ENCODE measurements around the gene ASXL1. TPM values are rescaled to one million over a fixed set of nuclear protein-coding genes. Genes with fewer than 3 reads are reported as not detected.
A peak's percentile ranks its signal among the peaks of the same experiment; 100 is the strongest.

ASXL1 gene
- total and polyA plus RNA-seq, 3 experiments from 2014 or later, result 19.8 to 133 (median 131) TPM

DNA sequence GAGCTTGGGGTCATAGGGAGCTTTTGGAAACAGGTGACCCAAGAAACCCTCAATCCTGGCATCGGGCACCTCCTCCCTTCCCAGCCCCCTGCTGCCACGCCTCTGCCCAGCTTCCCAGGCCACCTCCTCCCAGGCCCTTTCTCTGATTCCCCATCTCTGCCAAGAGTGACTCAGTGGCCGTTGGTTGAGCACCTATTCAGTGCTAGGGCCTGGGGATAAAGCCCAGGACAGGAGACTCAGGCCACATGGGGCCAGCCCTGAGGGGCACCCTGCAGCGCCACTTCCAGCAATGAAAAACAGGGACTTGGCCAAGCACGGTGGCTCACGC is 110.1 kb downstream of the ASXL1 start:
- H3K9me3 ChIP-seq (ENCODE audit: low read length), result no peaks in the 10 kb centered on the region
- ChIA-PET POLR2A (no interaction called here), CTCF (interaction anchor here (0.9 kb wide), 1 partner anchor 41 kb away, joined by 3 read pairs; no protein-coding TSS in a partner anchor)
- peaks cover 0 to 35% (median 0%) of the 10 kb centered on the region in 3 donors for H3K36me3 Mint-ChIP-seq
- no peak overlapping the region for H3K27ac ChIP-seq (ENCODE audit: low read depth, low read length)
- no peak overlapping the region for H3K4me3 ChIP-seq (ENCODE audit: low read length)
- H3K4me1 ChIP-seq (ENCODE audit: insufficient read depth, low read length), result no peaks in the 10 kb centered on the region
- no peak for DNase-seq
- H3K36me3 ChIP-seq (ENCODE audit: insufficient read depth, low read length), result peaks cover 9% of the 10 kb centered on the region
- H3K4me3 Mint-ChIP-seq, result peak overlapping the region in 1 of 7 donors; percentile 54
- H3K9me3 Mint-ChIP-seq, result no peaks in the 10 kb centered on the region
- H3K4me1 Mint-ChIP-seq, result peaks cover 0 to 20% (median 6%) of the 10 kb centered on the region in 3 donors
- H3K27ac Mint-ChIP-seq, result peak overlapping the region in 2 of 8 donors; percentile 61 to 65
- H3K27me3 ChIP-seq (ENCODE audit: insufficient read depth, low read length, poor library complexity, severe bottlenecking), result no peaks in the 10 kb centered on the region
- no peaks in the 10 kb centered on the region for H3K27me3 Mint-ChIP-seq

GRCh38 chr20:32468860-32469259 is 110.7 kb downstream of the ASXL1 start:
- no peak for DNase-seq
- Mint-ChIP-seq H3K27me3 (no peaks in the 10 kb centered on the region), H3K4me3 (no peak overlapping the region), H3K27ac (peak overlapping the region in 3 of 8 donors; percentile 34 to 91 (median 47)), H3K36me3 (peaks cover 0 to 37% (median 0%) of the 10 kb centered on the region in 3 donors), H3K9me3 (no peaks in the 10 kb centered on the region), H3K4me1 (peaks cover 0 to 23% (median 6%) of the 10 kb centered on the region in 3 donors)
- Histone ChIP-seq H3K27me3 (ENCODE audit: insufficient read depth, low read length, poor library complexity, severe bottlenecking) (no peaks in the 10 kb centered on the region), H3K4me1 (ENCODE audit: insufficient read depth, low read length) (no peaks in the 10 kb centered on the region), H3K9me3 (ENCODE audit: low read length) (no peaks in the 10 kb centered on the region), H3K36me3 (ENCODE audit: insufficient read depth, low read length) (peaks cover 9% of the 10 kb centered on the region), H3K27ac (ENCODE audit: low read depth, low read length) (no peak overlapping the region), H3K4me3 (ENCODE audit: low read length) (no peak overlapping the region)
- POLR2A ChIA-PET, result no interaction called here
- CTCF ChIA-PET, result no interaction called here

DNA sequence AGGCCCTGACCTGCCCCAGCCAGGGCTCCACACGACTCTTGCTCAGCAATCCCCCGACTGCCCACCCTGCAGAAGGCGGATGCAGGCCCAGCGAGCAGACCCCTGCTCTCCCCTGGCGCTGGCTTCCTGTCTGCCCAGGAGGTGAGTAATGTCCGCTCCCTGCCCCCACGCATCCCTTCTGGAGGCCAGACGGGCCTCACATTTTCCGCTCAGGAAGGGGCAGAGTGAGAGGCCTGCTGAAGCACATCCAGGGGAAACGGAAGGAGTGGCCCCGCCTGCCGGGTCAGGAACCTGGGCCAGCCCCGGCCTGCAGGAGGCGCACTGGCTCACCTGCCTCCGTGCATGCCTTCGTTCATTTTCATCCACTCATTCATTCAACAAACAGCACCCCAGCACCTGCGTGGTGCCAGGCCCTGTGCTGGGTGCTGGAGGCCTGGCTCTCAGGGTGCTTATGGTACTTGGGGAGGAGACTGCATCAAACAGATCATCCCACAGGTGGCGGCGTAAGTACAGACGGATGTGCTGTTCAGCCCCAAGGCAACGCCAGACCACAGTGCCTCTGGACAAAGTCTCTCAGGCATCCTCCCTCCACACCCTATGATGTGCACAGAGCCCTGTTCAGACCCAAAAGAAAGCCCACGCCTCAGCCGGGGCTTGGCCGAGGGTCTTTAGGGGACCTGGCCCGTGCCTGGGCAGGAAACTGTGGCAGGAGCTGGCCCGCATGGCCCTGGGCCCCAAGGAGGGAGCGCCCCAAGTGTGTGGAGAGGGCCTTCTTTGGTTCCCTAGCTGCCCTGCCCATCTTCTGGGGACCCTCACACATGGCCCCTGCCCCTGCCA is 112.1 kb downstream of the ASXL1 start:
- peak in 1 of 5 donors; percentile 24 for DNase-seq
- H3K9me3 Mint-ChIP-seq, result no peaks in the 10 kb centered on the region
- peak overlapping the region in 4 of 8 donors; percentile 18 to 73 (median 40) for H3K27ac Mint-ChIP-seq
- ChIA-PET POLR2A (no interaction called here), CTCF (interaction anchor here (1.9 kb wide), 1 partner anchor 69 kb away, joined by 4 read pairs; no protein-coding TSS in a partner anchor)
- peaks cover 0 to 21% (median 4%) of the 10 kb centered on the region in 3 donors for H3K4me1 Mint-ChIP-seq
- no peak overlapping the region for H3K4me3 Mint-ChIP-seq
- H3K27me3 Mint-ChIP-seq, result no peaks in the 10 kb centered on the region
- Histone ChIP-seq H3K9me3 (ENCODE audit: low read length) (no peaks in the 10 kb centered on the region), H3K36me3 (ENCODE audit: insufficient read depth, low read length) (peaks cover 9% of the 10 kb centered on the region), H3K4me3 (ENCODE audit: low read length) (no peak overlapping the region), H3K27ac (ENCODE audit: low read depth, low read length) (no peak overlapping the region), H3K4me1 (ENCODE audit: insufficient read depth, low read length) (no peaks in the 10 kb centered on the region), H3K27me3 (ENCODE audit: insufficient read depth, low read length, poor library complexity, severe bottlenecking) (no peaks in the 10 kb centered on the region)
- H3K36me3 Mint-ChIP-seq, result peaks cover 0 to 38% (median 0%) of the 10 kb centered on the region in 3 donors

DNA sequence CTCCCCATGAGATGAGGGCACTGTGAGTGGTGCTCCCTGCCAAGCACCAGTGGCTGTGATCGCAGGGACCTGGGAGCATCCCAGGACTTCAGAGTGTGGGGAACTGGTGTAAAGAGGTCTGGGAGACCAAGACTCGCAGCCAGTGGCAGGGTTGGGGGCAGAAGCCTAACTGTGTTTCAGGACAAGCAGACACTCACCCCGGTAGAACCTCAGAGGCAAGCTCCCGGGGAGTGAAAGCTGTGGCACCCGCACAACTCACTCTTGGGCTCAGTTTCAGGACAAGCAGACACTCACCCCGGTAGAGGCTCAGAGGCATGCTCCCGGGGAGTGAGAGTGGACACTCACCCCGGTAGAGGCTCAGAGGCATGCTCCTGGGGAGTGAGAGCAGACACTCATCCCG is 112.8 kb downstream of the ASXL1 start:
- Mint-ChIP-seq H3K36me3 (peaks cover 0 to 36% (median 0%) of the 10 kb centered on the region in 3 donors), H3K27me3 (no peaks in the 10 kb centered on the region), H3K9me3 (no peaks in the 10 kb centered on the region), H3K4me1 (peaks cover 2 to 23% (median 7%) of the 10 kb centered on the region in 3 donors), H3K27ac (peak overlapping the region in 1 of 8 donors; percentile 85), H3K4me3 (no peak overlapping the region)
- H3K4me1 ChIP-seq (ENCODE audit: insufficient read depth, low read length), result peaks cover 3% of the 10 kb centered on the region
- no peaks in the 10 kb centered on the region for H3K27me3 ChIP-seq (ENCODE audit: insufficient read depth, low read length, poor library complexity, severe bottlenecking)
- no peak overlapping the region for H3K4me3 ChIP-seq (ENCODE audit: low read length)
- H3K9me3 ChIP-seq (ENCODE audit: low read length), result no peaks in the 10 kb centered on the region
- DNase-seq, result no peak
- H3K27ac ChIP-seq (ENCODE audit: low read depth, low read length), result no peak overlapping the region
- H3K36me3 ChIP-seq (ENCODE audit: insufficient read depth, low read length), result peaks cover 9% of the 10 kb centered on the region
- ChIA-PET CTCF (interaction anchor here (1.9 kb wide), 1 partner anchor 68 kb away, joined by 4 read pairs; no protein-coding TSS in a partner anchor), POLR2A (no interaction called here)

DNA sequence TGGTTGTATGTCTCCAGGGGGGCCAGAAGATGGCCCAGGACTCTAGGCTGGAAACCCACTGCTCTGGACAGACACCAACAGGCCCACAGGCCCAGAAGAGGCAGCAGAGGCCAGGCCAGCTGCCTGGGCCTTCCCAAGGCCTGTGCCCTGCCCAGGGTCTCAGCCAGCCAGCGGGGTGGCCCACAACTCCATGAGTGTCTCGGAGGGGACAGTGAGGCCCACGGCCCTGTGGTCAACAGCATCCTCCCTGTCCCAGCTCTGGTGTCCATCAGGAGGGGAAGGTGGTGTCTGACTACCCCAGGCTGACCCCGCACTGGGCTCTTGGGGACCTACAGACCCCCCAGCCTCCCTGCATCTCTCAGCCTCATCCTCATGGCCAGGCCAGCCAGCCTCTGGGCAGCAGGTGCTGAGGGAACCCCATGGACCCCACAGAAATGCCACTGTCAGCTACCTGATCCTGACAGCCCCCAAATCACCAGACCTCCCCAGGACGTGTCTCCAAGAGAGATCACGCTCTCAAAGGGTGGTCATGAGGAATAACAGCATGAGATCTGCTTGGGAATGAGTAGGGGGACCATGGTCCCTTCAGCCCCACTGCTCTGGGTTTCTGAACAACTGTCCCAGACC is 114.6 kb downstream of the ASXL1 start:
- ChIA-PET POLR2A (no interaction called here), CTCF (interaction anchor here (1.1 to 1.9 kb wide), 2 partner anchors 12 to 67 kb away, joined by 4 read pairs; no protein-coding TSS in a partner anchor)
- no peaks in the 10 kb centered on the region for H3K27me3 Mint-ChIP-seq
- no peak overlapping the region for H3K4me3 Mint-ChIP-seq
- H3K36me3 ChIP-seq (ENCODE audit: insufficient read depth, low read length), result peaks cover 9% of the 10 kb centered on the region
- H3K4me1 Mint-ChIP-seq, result peaks cover 17 to 37% (median 23%) of the 10 kb centered on the region in 3 donors
- peaks cover 0 to 34% (median 0%) of the 10 kb centered on the region in 3 donors for H3K36me3 Mint-ChIP-seq
- H3K4me3 ChIP-seq (ENCODE audit: low read length), result no peak overlapping the region
- peak overlapping the region in 2 of 8 donors; percentile 33 to 50 for H3K27ac Mint-ChIP-seq
- DNase-seq, result no peak
- H3K27ac ChIP-seq (ENCODE audit: low read depth, low read length), result peak overlapping the region; percentile 70
- no peaks in the 10 kb centered on the region for H3K9me3 ChIP-seq (ENCODE audit: low read length)
- no peaks in the 10 kb centered on the region for H3K9me3 Mint-ChIP-seq
- no peaks in the 10 kb centered on the region for H3K27me3 ChIP-seq (ENCODE audit: insufficient read depth, low read length, poor library complexity, severe bottlenecking)
- H3K4me1 ChIP-seq (ENCODE audit: insufficient read depth, low read length), result peaks cover 20% of the 10 kb centered on the region

- Histone ChIP-seq H3K4me1 (ENCODE audit: insufficient read depth, low read length) (peaks cover 24% of the 10 kb centered on the region), H3K4me3 (ENCODE audit: low read length) (no peak overlapping the region), H3K36me3 (ENCODE audit: insufficient read depth, low read length) (peaks cover 9% of the 10 kb centered on the region), H3K27me3 (ENCODE audit: insufficient read depth, low read length, poor library complexity, severe bottlenecking) (no peaks in the 10 kb centered on the region), H3K9me3 (ENCODE audit: low read length) (no peaks in the 10 kb centered on the region), H3K27ac (ENCODE audit: low read depth, low read length) (peak overlapping the region; percentile 70)
- H3K27ac Mint-ChIP-seq, result peak overlapping the region in 3 of 8 donors; percentile 33 to 93 (median 63)
- H3K4me1 Mint-ChIP-seq, result peaks cover 23 to 44% (median 30%) of the 10 kb centered on the region in 3 donors
- H3K27me3 Mint-ChIP-seq, result no peaks in the 10 kb centered on the region
- H3K4me3 Mint-ChIP-seq, result no peak overlapping the region
- ChIA-PET CTCF (interaction anchor here (1.1 kb wide), 1 partner anchor 11 kb away, joined by 4 read pairs; no protein-coding TSS in a partner anchor), POLR2A (no interaction called here)
- H3K9me3 Mint-ChIP-seq, result no peaks in the 10 kb centered on the region
- no peak for DNase-seq
- peaks cover 0 to 34% (median 0%) of the 10 kb centered on the region in 3 donors for H3K36me3 Mint-ChIP-seq
Measured at GRCh38 chr20:32473231-32474008, 115.3 kb downstream of the ASXL1 start.

GRCh38 chr20:32474009-32474716 is 116.0 kb downstream of the ASXL1 start:
- peaks cover 28 to 50% (median 31%) of the 10 kb centered on the region in 3 donors for H3K4me1 Mint-ChIP-seq
- DNase-seq, result no peak
- peaks cover 0 to 31% (median 0%) of the 10 kb centered on the region in 3 donors for H3K36me3 Mint-ChIP-seq
- no peaks in the 10 kb centered on the region for H3K27me3 Mint-ChIP-seq
- POLR2A ChIA-PET, result no interaction called here
- CTCF ChIA-PET, result no interaction called here
- no peak overlapping the region for H3K27ac Mint-ChIP-seq
- peak overlapping the region; percentile 70 for H3K27ac ChIP-seq (ENCODE audit: low read depth, low read length)
- H3K9me3 Mint-ChIP-seq, result no peaks in the 10 kb centered on the region
- peaks cover 26% of the 10 kb centered on the region for H3K4me1 ChIP-seq (ENCODE audit: insufficient read depth, low read length)
- H3K36me3 ChIP-seq (ENCODE audit: insufficient read depth, low read length), result peaks cover 9% of the 10 kb centered on the region
- H3K4me3 Mint-ChIP-seq, result no peak overlapping the region
- H3K9me3 ChIP-seq (ENCODE audit: low read length), result no peaks in the 10 kb centered on the region
- H3K4me3 ChIP-seq (ENCODE audit: low read length), result no peak overlapping the region
- no peaks in the 10 kb centered on the region for H3K27me3 ChIP-seq (ENCODE audit: insufficient read depth, low read length, poor library complexity, severe bottlenecking)

Measured in CD8-positive, alpha-beta memory T cell (primary cell).